ENCODE results near the gene SEMA4G. TPM values are rescaled to one million over a fixed set of nuclear protein-coding genes. Genes with fewer than 3 reads are reported as not detected.

The SEMA4G gene
- total RNA-seq, 4 donors from 2014 or later = 15.3 to 31.9 (median 23.6) TPM

DNA sequence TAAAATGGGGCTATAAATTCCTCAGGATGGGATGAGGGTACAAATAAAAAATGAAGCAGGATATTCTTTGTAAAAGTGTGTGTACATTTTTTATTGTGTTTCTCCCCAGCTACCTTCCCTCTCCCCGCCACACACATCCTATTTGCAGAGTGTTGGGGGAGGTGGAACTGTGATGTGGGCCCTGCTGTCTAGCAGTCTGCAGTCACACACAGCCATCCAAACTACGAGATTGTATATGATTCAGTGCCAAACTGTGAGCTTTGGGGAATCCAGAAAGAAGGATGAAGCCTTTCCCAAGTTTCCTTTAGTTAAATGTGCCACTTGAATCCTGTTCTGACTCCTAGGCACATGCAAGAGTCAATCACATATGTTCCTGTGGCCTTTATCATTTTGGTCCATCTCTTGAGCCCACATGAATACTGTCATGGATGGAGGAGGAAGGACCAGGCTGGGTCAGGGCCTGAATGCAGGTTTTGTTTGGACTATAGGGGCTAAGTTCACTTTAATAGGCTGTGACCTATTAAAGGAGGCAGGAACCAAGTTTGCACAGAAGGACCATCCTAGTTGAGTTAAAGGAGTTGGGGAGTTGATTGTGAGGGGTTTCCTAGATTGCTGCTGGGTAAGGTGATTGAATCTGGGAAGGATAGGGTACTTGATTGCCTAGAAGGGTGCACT, 1.1 kb upstream of the SEMA4G start:
- H3K4me3 ChIP-seq (ENCODE audit: low read depth, poor library complexity, severe bottlenecking) = no peak overlapping the region
- WGBS, 2 donors = 82 to 96% methylated on average over 2 of the region's 2 CpGs
- intact Hi-C loops (cut with DNase I; ENCODE audit: low total_unique reads) = no loop called here
- DNase-seq (ENCODE audit: low spot score in 2 of 2) = no peak
- TF ChIP-seq, protein P1, sequence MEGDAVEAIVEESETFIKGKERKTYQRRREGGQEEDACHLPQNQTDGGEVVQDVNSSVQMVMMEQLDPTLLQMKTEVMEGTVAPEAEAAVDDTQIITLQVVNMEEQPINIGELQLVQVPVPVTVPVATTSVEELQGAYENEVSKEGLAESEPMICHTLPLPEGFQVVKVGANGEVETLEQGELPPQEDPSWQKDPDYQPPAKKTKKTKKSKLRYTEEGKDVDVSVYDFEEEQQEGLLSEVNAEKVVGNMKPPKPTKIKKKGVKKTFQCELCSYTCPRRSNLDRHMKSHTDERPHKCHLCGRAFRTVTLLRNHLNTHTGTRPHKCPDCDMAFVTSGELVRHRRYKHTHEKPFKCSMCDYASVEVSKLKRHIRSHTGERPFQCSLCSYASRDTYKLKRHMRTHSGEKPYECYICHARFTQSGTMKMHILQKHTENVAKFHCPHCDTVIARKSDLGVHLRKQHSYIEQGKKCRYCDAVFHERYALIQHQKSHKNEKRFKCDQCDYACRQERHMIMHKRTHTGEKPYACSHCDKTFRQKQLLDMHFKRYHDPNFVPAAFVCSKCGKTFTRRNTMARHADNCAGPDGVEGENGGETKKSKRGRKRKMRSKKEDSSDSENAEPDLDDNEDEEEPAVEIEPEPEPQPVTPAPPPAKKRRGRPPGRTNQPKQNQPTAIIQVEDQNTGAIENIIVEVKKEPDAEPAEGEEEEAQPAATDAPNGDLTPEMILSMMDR (IDR thresholded peaks at IDR 0.05) = no peak
- TF ChIP-seq POLR2A (IDR thresholded peaks at IDR 0.05) = no peak

DNA sequence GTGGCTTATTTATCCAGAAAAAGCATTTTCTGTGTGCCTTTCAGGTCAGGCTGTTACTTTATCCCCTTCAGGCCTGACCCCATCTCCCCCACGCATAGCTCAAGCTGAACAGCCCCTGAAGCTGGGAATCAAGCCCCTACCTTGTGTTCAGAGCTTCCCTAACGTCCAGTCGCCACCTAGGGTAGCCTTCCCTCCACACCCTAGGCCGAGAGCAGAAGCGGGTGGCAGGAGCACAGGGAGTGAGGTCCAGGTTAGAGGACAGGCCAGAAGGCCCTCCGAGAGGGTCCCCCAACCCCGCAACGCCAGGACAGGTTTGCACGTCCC, 479 bp upstream of the SEMA4G start:
- WGBS, 2 donors = 24 to 31% methylated on average over 9 of the region's 9 CpGs
- no peak for DNase-seq (ENCODE audit: low spot score in 2 of 2)
- TF ChIP-seq POLR2A (IDR thresholded peaks at IDR 0.05) = no peak
- TF ChIP-seq, protein P1 (IDR thresholded peaks at IDR 0.05) = no peak
- intact Hi-C loops (cut with DNase I; ENCODE audit: low total_unique reads) = no loop called here
- no peak overlapping the region for H3K4me3 ChIP-seq (ENCODE audit: low read depth, poor library complexity, severe bottlenecking)

DNA sequence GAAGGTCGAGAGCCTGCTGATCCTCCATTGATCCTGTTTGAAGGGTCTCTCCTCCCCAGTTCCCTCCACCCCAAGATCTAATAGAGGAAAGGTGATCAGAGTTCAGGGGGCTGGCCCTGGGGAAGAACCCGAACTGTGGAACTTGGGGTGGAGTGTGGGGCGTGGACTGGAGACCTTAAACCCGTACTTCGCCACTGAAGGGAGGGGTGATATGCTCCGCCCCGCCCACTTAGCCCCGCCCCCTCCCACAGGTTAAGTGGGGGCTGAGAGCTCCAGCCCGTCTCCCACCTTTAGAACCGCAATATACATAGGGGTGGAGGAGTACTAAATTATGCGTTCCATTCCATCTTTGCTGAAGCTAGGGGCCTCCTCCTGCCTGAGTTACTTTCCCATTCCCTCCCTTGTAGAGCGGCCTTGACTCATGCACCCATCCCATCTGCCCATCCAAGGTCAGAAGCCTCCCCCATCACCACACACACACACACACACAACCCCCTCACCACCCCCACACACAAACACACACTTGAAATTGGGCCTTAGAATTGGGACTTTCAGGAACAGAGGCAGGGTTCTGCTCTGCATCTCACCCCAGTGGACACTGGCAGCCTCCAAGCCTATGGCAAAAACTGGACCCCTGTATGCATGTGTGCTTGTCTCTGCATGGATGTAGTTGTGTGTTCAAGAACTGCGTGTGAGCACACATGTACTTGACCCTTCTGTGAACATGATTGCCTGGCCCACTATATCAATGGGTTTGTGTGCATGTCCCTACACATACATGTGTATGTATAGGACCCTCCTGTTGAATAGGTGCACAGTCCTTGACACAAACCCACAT, 991 bp downstream of the SEMA4G start:
- 35 to 44% methylated on average over 13 of the region's 13 CpGs for WGBS, 2 donors
- intact Hi-C loops (cut with DNase I; ENCODE audit: low total_unique reads) = no loop called here

DNA sequence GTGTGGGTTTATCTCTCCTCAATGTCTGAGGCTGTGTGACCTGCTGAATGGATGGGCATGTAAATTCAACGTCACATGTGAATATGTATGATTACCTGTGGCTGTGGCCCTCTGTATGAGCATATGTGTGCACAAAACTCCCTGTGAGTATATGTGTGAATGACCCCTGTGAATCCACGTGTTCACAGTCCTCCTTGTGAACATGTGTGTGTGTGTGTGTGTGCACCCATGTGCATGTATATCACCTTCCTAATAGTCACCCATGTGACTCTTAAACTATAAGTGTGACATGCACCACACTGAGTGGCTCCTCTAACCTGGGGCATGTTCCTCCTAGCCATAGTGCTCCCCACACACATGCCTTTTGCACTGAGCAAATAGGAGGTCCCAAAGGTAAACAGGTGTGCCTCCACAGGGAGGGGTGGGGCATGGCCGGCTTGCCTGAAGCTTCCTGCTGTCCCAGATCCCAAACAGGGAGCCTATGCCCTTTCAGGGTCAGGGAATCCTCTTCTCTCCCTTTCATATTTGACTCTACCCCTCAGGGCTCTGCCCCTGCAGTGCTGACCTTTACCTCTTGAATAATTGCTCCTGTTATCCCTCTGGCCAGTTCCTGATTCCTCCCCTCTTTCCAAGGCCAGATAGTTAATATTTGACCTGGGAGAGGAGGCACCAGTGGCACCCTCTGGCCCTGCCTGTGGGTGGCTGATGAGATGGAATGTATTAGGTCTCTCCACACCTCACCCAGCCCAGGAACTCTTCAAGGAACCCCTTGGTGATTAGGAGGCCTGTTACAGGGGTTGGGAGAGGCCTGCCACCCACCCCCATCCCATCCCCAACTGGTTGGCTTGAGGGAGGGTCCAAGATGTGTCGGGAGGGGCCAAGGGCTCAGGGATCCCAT, 1.9 kb downstream of the SEMA4G start:
- no peak for TF ChIP-seq POLR2A (IDR thresholded peaks at IDR 0.05)
- TF ChIP-seq, protein P1 (IDR thresholded peaks at IDR 0.05) = no peak
- intact Hi-C loops (cut with DNase I; ENCODE audit: low total_unique reads) = no loop called here
- no peak for DNase-seq (ENCODE audit: low spot score in 2 of 2)
- 61 to 73% methylated on average over 4 of the region's 4 CpGs for WGBS, 2 donors
- H3K4me3 ChIP-seq (ENCODE audit: low read depth, poor library complexity, severe bottlenecking) = no peak overlapping the region

More for the DNA sequence above, 991 bp downstream of the SEMA4G start:
- H3K4me3 ChIP-seq (ENCODE audit: low read depth, poor library complexity, severe bottlenecking) = no peak overlapping the region
- no peak for TF ChIP-seq POLR2A (IDR thresholded peaks at IDR 0.05)
- TF ChIP-seq, protein P1 (IDR thresholded peaks at IDR 0.05) = no peak
- DNase-seq (ENCODE audit: low spot score in 2 of 2) = no peak

DNA sequence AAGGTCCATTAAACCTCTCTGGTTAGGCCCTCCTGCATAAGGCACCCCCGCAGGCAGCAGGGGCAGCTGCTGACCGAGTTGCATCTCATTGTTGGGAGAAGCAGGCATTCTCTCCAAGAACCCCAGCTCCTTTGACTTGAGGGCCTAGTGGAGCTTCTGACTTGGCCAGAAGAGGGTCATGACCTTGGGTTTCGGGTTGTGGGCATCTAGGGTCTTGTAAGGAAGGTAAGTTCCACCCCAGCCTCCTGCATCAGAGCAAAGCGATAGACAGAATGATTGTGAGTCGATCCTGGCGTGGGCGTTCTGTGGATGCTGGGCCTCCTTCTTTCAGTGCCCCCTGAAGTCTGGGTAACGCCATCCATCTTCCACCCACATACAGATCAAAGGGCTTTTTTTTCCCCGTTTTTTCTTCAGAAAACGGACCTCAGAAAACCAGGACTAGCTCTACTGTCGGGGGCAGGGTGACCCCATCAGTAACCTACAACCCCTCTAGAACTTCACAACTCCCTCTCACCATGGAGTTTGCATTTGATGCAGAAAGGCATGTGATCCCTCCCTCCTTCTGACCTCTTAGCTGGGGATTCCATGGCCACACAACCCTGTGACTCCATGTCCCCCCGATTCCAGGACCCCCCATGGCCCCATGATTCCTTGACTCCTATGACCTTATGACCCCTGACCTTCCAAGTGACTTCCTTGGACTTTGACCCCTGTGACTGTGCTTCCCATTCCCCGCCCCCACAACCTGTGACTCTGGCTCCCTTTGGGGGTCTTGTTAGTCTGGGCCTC, 3.0 kb downstream of the SEMA4G start:
- intact Hi-C loops (cut with DNase I; ENCODE audit: low total_unique reads) = no loop called here
- 76 to 84% methylated on average over 13 of the region's 13 CpGs for WGBS, 2 donors
- TF ChIP-seq POLR2A (IDR thresholded peaks at IDR 0.05) = no peak
- TF ChIP-seq, protein P1 (IDR thresholded peaks at IDR 0.05) = no peak
- H3K4me3 ChIP-seq (ENCODE audit: low read depth, poor library complexity, severe bottlenecking) = no peak overlapping the region
- DNase-seq (ENCODE audit: low spot score in 2 of 2) = no peak

Data from lower leg skin (tissue), 4 donors.